Endothelial cell of umbilical vein (primary cell): ENCODE measurements around the gene FAM227B. TPM values are rescaled to one million over a fixed set of nuclear protein-coding genes. Genes with fewer than 3 reads are reported as not detected.

Experiments
- BruUV-seq: library from RNA; stranded (reverse); fragments of 400-500 nt; replicated peaks from 2 replicates; lab custom pipeline; 2021; lab: Mats Ljungman, UMichigan
- CTCF ChIA-PET: fragments of 300-600, 350-600 bp; sonication (Branson Sonifier 250); formaldehyde crosslinking; loops from one replicate; lab custom pipeline; 2021; ENCODE audit warnings: antibody characterized with exemption, inconsistent platforms; lab: Charles Lee
- POLR2A ChIA-PET: fragments of 300-600, 350-600 bp; sonication (Branson Sonifier 250); formaldehyde crosslinking; loops from one replicate; lab custom pipeline; 2021; ENCODE audit warnings: antibody characterized with exemption, inconsistent platforms; lab: Charles Lee
- DNase-seq: peaks from one replicate; pipeline ENCODE4 v3.0.0-alpha.2; 2011; ENCODE audit warnings: low read depth, low spot score
- FAIRE-seq: peaks from 2 replicates; lab custom pipeline; 2011; peaks lifted over from hg19 to GRCh38; lab: Jason Lieb, UNC
- H2AFZ ChIP-seq: 2 replicates; pipeline ENCODE4 v1.6.0; 2012; ENCODE audit warnings: low read depth, low read length, control low read depth, inconsistent platforms
- H3K27ac ChIP-seq: 2 replicates; pipeline ENCODE4 v1.5.1; 2011; ENCODE audit warnings: low read depth, mild to moderate bottlenecking, control low read depth, low read length, moderate library complexity; ENCODE audit not compliant: insufficient read depth
- H3K27me3 ChIP-seq, 2 experiments: 2 replicates each; pipeline versions ENCODE4 v1.6.0 to v1.6.1; 2011; ENCODE audit warnings: low read length in 2 of 2, mixed read lengths in 1 of 2; ENCODE audit not compliant: control insufficient read depth in 2 of 2, insufficient read depth in 2 of 2
- H3K36me3 ChIP-seq, 2 experiments: 2 replicates in 1 of 2; 3 replicates in 1 of 2; pipeline ENCODE4 v1.5.1; 2011; ENCODE audit warnings: low read length in 2 of 2, mild to moderate bottlenecking in 1 of 2, moderate library complexity in 1 of 2; ENCODE audit not compliant: control insufficient read depth in 2 of 2, insufficient read depth in 2 of 2; ENCODE audit errors: extremely low read depth in 1 of 2
- H3K4me1 ChIP-seq: 3 replicates; pipeline ENCODE4 v1.5.1; 2011; ENCODE audit warnings: mild to moderate bottlenecking, low read length; ENCODE audit not compliant: control insufficient read depth, insufficient read depth; ENCODE audit errors: extremely low read depth
- H3K4me2 ChIP-seq: 2 replicates; pipeline ENCODE4 v1.6.1; 2011; ENCODE audit warnings: low read length, control low read depth, mixed read lengths; ENCODE audit not compliant: insufficient read depth
- H3K4me3 ChIP-seq, 3 experiments: fragments of 200-600 bp in 1 of 3; sonication (generic), shearing (Covaris generic) in 1 of 3; replicated peaks in 1 of 3; 2 replicates each; pipeline ENCODE4 v1.5.1; 2011 to 2016; ENCODE audit warnings: control low read depth in 3 of 3, low read length in 3 of 3, mild to moderate bottlenecking in 2 of 3, inconsistent platforms in 1 of 3, low read depth in 1 of 3, moderate library complexity in 1 of 3; ENCODE audit not compliant: insufficient read depth in 1 of 3
- H3K79me2 ChIP-seq: 2 replicates; pipeline ENCODE4 v1.6.0; 2012; ENCODE audit warnings: low read length, inconsistent platforms; ENCODE audit not compliant: control insufficient read depth, insufficient read depth
- H3K9ac ChIP-seq: replicated peaks from 2 replicates; pipeline ENCODE3; 2011; ENCODE audit warnings: low read length, control low read depth; ENCODE audit not compliant: insufficient read depth; ENCODE audit errors: extremely low read depth
- H3K9me1 ChIP-seq: replicated peaks from 3 replicates; pipeline ENCODE4 v1.6.0; 2011; ENCODE audit warnings: mild to moderate bottlenecking, low read length; ENCODE audit not compliant: control insufficient read depth, insufficient read depth; ENCODE audit errors: extremely low read depth
- H3K9me3 ChIP-seq: replicated peaks from 2 replicates; pipeline ENCODE4 v1.5.1; 2012; ENCODE audit warnings: low read length, inconsistent platforms; ENCODE audit not compliant: control insufficient read depth, insufficient read depth
- H4K20me1 ChIP-seq: replicated peaks from 2 replicates; pipeline ENCODE3; 2011; ENCODE audit warnings: mild to moderate bottlenecking, low read length; ENCODE audit not compliant: control insufficient read depth, insufficient read depth; ENCODE audit errors: extremely low read depth
- CTCF ChIP-seq, 2 donors: IDR thresholded peaks; 1 replicate in 1 of 2; 2 replicates in 1 of 2; pipeline ENCODE4 v1.5.1; 2011; ENCODE audit warnings: low read length in 2 of 2, mild to moderate bottlenecking in 2 of 2, moderate library complexity in 2 of 2, control low read depth in 1 of 2, inconsistent platforms in 1 of 2, low read depth in 1 of 2; ENCODE audit not compliant: insufficient read depth in 1 of 2; ENCODE audit errors: extremely low read depth in 1 of 2
- EZH2 ChIP-seq: IDR thresholded peaks from 2 replicates; pipeline ENCODE4 v1.6.1; 2012; ENCODE audit warnings: borderline replicate concordance, low read depth, mild to moderate bottlenecking, moderate library complexity, low read length, inconsistent platforms; ENCODE audit not compliant: severe bottlenecking
- FOS ChIP-seq: IDR thresholded peaks from 2 replicates; pipeline ENCODE4 v1.6.1; 2011; ENCODE audit warnings: mild to moderate bottlenecking, low read length, moderate library complexity, borderline replicate concordance; ENCODE audit not compliant: insufficient read depth
- GATA2 ChIP-seq: IDR thresholded peaks from 2 replicates; pipeline ENCODE4 v1.7.0; 2011; ENCODE audit warnings: low read depth, mild to moderate bottlenecking, moderate library complexity, mixed read lengths, low read length; ENCODE audit not compliant: insufficient read length, insufficient read depth
- JUN ChIP-seq: IDR thresholded peaks from 2 replicates; pipeline ENCODE4 v1.6.1; 2011; ENCODE audit warnings: borderline replicate concordance, low read depth; ENCODE audit not compliant: insufficient read length, insufficient read depth
- MAX ChIP-seq: IDR thresholded peaks from 2 replicates; pipeline ENCODE4 v1.6.1; 2011; ENCODE audit not compliant: insufficient read depth, insufficient read length
- MYC ChIP-seq: IDR thresholded peaks from one replicate; pipeline ENCODE4 v1.6.1; 2011; ENCODE audit warnings: mild to moderate bottlenecking, low read depth, low read length
- POLR2A ChIP-seq: IDR thresholded peaks from 2 replicates; pipeline ENCODE4 v1.6.1; 2012; ENCODE audit warnings: low read depth, mild to moderate bottlenecking, control low read depth, low read length
- POLR2AphosphoS5 ChIP-seq: IDR thresholded peaks from 2 replicates; pipeline ENCODE4 v1.6.1; 2012; ENCODE audit warnings: low read depth, mild to moderate bottlenecking, control low read depth, low read length, moderate library complexity; ENCODE audit not compliant: insufficient read depth
- dilution Hi-C: fragments of 300-500 bp; cut with MboI; formaldehyde crosslinking; loops from one replicate; pipeline ENCODE4 v1.15.0; 2019; ENCODE audit warnings: low sequenced_read_pairs; ENCODE audit not compliant: extremely low pct_ligation_motif_present
- intact Hi-C: fragments of 100-400 bp; cut with micrococcal nuclease; formaldehyde crosslinking; loops from one replicate; pipeline ENCODE4 v1.10.0; 2022
- polyA plus RNA-seq, 4 experiments: library from polyadenylated mRNA; depleted of rRNA in 3 of 4; stranded (reverse) in 3 of 4; unstranded in 1 of 4; fragments of >200 nt; gene quantifications; 2 replicates each; pipeline versions ENCODE4 v1.2.1 to v1.2.3, GENCODE V29; 2011 to 2012; ENCODE audit warnings: missing spikeins in 1 of 4
- total RNA-seq: library from RNA; stranded (reverse); gene quantifications from 2 replicates; pipeline ENCODE4 v1.2.3, GENCODE V29; 2021

FAM227B gene
- total and polyA plus RNA-seq, 2 donors (not counting 3 experiments of a cell fraction or from before 2014, with no cell fraction given): 1.5 to 1.8 TPM

GRCh38 chr15:49427372-49427771, 193.2 kb downstream of the FAM227B start:
- H3K27me3 ChIP-seq: peaks cover 0 to 11% of the 10 kb centered on the region in 2 experiments
- FAIRE-seq (no peak), DNase-seq (no peak)
- no peak overlapping the region for H2AFZ ChIP-seq
- ChIA-PET CTCF (no interaction called here), POLR2A (no interaction called here)
- intact Hi-C loops: no loop called here
- dilution Hi-C loops: no loop called here
- H3K9me1 ChIP-seq: no peaks in the 10 kb centered on the region
- BruUV-seq: no TSS peak
- H3K9me3 ChIP-seq: no peaks in the 10 kb centered on the region
- H3K4me2 ChIP-seq: no peak overlapping the region
- TF ChIP-seq MYC: no peak
- no peak for TF ChIP-seq POLR2AphosphoS5
- TF ChIP-seq CTCF (IDR thresholded peaks at IDR 0.05; ENCODE audit: extremely low read depth in 1 of 2, insufficient read depth in 1 of 2, low read depth in 1 of 2, low read length in 2 of 2): no peak
- TF ChIP-seq MAX: no peak
- no peak for TF ChIP-seq EZH2
- no peak for TF ChIP-seq FOS
- no peak for TF ChIP-seq POLR2A
- no peak for TF ChIP-seq JUN
- no peak for TF ChIP-seq GATA2
- no peaks in the 10 kb centered on the region for H4K20me1 ChIP-seq
- H3K9ac ChIP-seq: no peak overlapping the region
- H3K4me1 ChIP-seq: no peaks in the 10 kb centered on the region
- no peak overlapping the region for H3K4me3 ChIP-seq
- H3K79me2 ChIP-seq: no peaks in the 10 kb centered on the region
- H3K36me3 ChIP-seq: no peaks in the 10 kb centered on the region
- no peak overlapping the region for H3K27ac ChIP-seq
